HEK293T (cell line): Measurements from ENCODE around the gene BARD1.

Source experiments
- BHLHE40 ChIP-seq: fragments of 450-650 bp; IDR thresholded peaks from 2 replicates; pipeline ENCODE4 v1.6.1; 2016; ENCODE audit warnings: mild to moderate bottlenecking, moderate library complexity, borderline replicate concordance
- FOXK2 ChIP-seq: fragments of 450-650 bp; IDR thresholded peaks from 2 replicates; pipeline ENCODE4 v1.6.1; 2016; ENCODE audit warnings: mild to moderate bottlenecking
- FOXM1 ChIP-seq: fragments of 450-650 bp; IDR thresholded peaks from 2 replicates; pipeline ENCODE4 v1.6.1; 2017; ENCODE audit warnings: mild to moderate bottlenecking, borderline replicate concordance
- HDGF ChIP-seq: fragments of 450-650 bp; IDR thresholded peaks from 2 replicates; pipeline ENCODE4 v1.6.1; 2017; ENCODE audit warnings: antibody characterized with exemption, borderline replicate concordance
- LEF1 ChIP-seq: fragments of 450-650 bp; IDR thresholded peaks from 2 replicates; pipeline ENCODE4 v1.6.1; 2017; ENCODE audit warnings: mild to moderate bottlenecking, borderline replicate concordance
- NFRKB ChIP-seq: fragments of 450-650 bp; IDR thresholded peaks from 2 replicates; pipeline ENCODE4 v1.6.1; 2016; ENCODE audit warnings: mild to moderate bottlenecking, moderate library complexity
- SP1 ChIP-seq: fragments of 450-650 bp; IDR thresholded peaks from 2 replicates; pipeline ENCODE4 v1.6.1; 2017
- SUZ12 ChIP-seq: fragments of 450-650 bp; IDR thresholded peaks from 2 replicates; pipeline ENCODE4 v1.6.1; 2016; ENCODE audit warnings: mild to moderate bottlenecking
- TARDBP ChIP-seq: fragments of 450-650 bp; IDR thresholded peaks from 2 replicates; pipeline ENCODE4 v1.6.1; 2016
- ZNF384 ChIP-seq: fragments of 450-650 bp; IDR thresholded peaks from 2 replicates; pipeline ENCODE4 v1.6.1; 2016

DNA sequence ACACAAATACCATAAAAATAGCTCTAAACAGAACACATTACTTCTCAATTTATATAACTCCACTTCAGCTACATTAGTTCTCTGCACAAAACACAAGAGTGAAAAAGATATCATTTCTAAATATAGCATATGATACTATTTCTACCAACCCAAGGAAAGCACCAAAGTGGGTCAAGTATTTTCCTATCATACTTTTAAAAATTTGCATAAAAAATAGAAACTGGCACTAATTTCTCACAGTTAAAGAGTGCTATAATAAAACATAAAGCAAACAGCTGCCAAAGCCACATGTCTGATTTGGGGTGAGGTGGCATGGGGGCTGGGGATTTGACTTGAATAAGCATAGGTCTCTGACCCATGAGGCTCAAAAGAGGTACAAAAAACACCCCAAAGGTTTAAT is 61.5 kb downstream of the BARD1 start:
- TF ChIP-seq TARDBP, result no peak
- no peak for TF ChIP-seq SP1
- no peak for TF ChIP-seq HDGF
- no peak for TF ChIP-seq NFRKB
- no peak for TF ChIP-seq SUZ12
- TF ChIP-seq FOXK2, result no peak
- TF ChIP-seq BHLHE40, result no peak
- TF ChIP-seq ZNF384, result no peak
- no peak for TF ChIP-seq LEF1
- no peak for TF ChIP-seq FOXM1
